HepG2 (cell line): ENCODE measurements around the gene DSN1. TPM values are rescaled to one million over a fixed set of nuclear protein-coding genes. Genes with fewer than 3 reads are reported as not detected.

Experiments used
- ELF4 ChIP-seq: sonication (generic); formaldehyde crosslinking; IDR thresholded peaks from 2 replicates; pipeline ENCODE4 v1.5.0; 2020; ENCODE audit warnings: missing genetic modification reagents, mild to moderate bottlenecking, moderate library complexity, borderline replicate concordance
- IKZF4 ChIP-seq: sonication (generic); formaldehyde crosslinking; IDR thresholded peaks from 2 replicates; pipeline ENCODE4 v1.5.1; 2020; ENCODE audit warnings: borderline replicate concordance, mild to moderate bottlenecking, low read depth, missing genetic modification reagents; ENCODE audit errors: not compliant biosample characterization
- JARID2 ChIP-seq: sonication (generic); formaldehyde crosslinking; IDR thresholded peaks from 2 replicates; pipeline ENCODE4 v1.8.1; 2023; ENCODE audit warnings: missing genetic modification reagents, inconsistent platforms; ENCODE audit not compliant: insufficient replicate concordance
- JDP2 ChIP-seq: sonication (generic); formaldehyde crosslinking; IDR thresholded peaks from 2 replicates; pipeline ENCODE4 v1.8.1; 2022; ENCODE audit warnings: missing genetic modification reagents, borderline replicate concordance
- KAT2B ChIP-seq: fragments of 150-350 bp; IDR thresholded peaks from 2 replicates; pipeline ENCODE4 v1.6.1; 2014; ENCODE audit warnings: low read depth, low read length, borderline replicate concordance
- KMT2A ChIP-seq: sonication (generic); formaldehyde crosslinking; IDR thresholded peaks from 2 replicates; pipeline ENCODE4 v1.4.0; 2020; ENCODE audit warnings: missing genetic modification reagents
- NR3C1 ChIP-seq: sonication (generic); formaldehyde crosslinking; IDR thresholded peaks from 2 replicates; pipeline ENCODE4 v1.4.0; 2020; ENCODE audit warnings: missing genetic modification reagents
- SP1 ChIP-seq, 2 experiments: fragments of 450-650 bp in 1 of 2; sonication (generic) in 1 of 2; formaldehyde crosslinking in 1 of 2; IDR thresholded peaks; 2 replicates each; pipeline versions ENCODE4 v1.4.0 to v1.6.1; 2016 to 2020; ENCODE audit warnings: missing genetic modification reagents in 1 of 2
- SP4 ChIP-seq: sonication (generic); formaldehyde crosslinking; IDR thresholded peaks from 2 replicates; pipeline ENCODE4 v1.8.1; 2023; ENCODE audit warnings: mild to moderate bottlenecking, missing genetic modification reagents
- TBX2 ChIP-seq: sonication (generic); formaldehyde crosslinking; IDR thresholded peaks from 2 replicates; pipeline ENCODE4 v1.5.0; 2020; ENCODE audit warnings: missing genetic modification reagents, mild to moderate bottlenecking, borderline replicate concordance
- ZNF121 ChIP-seq: sonication (generic); formaldehyde crosslinking; IDR thresholded peaks from 2 replicates; pipeline ENCODE4 v1.5.0; 2020; ENCODE audit warnings: mild to moderate bottlenecking, missing genetic modification reagents
- ZNF260 ChIP-seq: sonication (generic); formaldehyde crosslinking; IDR thresholded peaks from 2 replicates; pipeline ENCODE4 v1.4.0; 2020; ENCODE audit warnings: missing genetic modification reagents, low read depth, mild to moderate bottlenecking, borderline replicate concordance
- ZNF3 ChIP-seq: IDR thresholded peaks from 2 replicates; pipeline ENCODE4 v1.7.0; 2017; ENCODE audit warnings: inconsistent platforms
- ZNF335 ChIP-seq: sonication (generic); formaldehyde crosslinking; IDR thresholded peaks from 2 replicates; pipeline ENCODE4 v1.4.0; 2020; ENCODE audit warnings: missing genetic modification reagents
- ZNF33A ChIP-seq: sonication (generic); formaldehyde crosslinking; IDR thresholded peaks from 2 replicates; pipeline ENCODE4 v1.5.1; 2020; ENCODE audit warnings: missing genetic modification reagents, mild to moderate bottlenecking, moderate library complexity, borderline replicate concordance
- ZNF577 ChIP-seq: sonication (generic); formaldehyde crosslinking; IDR thresholded peaks from 2 replicates; pipeline ENCODE4 v1.4.0; 2020; ENCODE audit warnings: mild to moderate bottlenecking, low read depth, missing genetic modification reagents, borderline replicate concordance
- ZNF605 ChIP-seq: sonication (generic); formaldehyde crosslinking; IDR thresholded peaks from 2 replicates; pipeline ENCODE4 v1.8.0; 2022; ENCODE audit warnings: mild to moderate bottlenecking, missing genetic modification reagents
- ZNF619 ChIP-seq: sonication (generic); formaldehyde crosslinking; IDR thresholded peaks from 2 replicates; pipeline ENCODE4 v1.4.0; 2020; ENCODE audit warnings: mild to moderate bottlenecking, missing genetic modification reagents
- ZNF766 ChIP-seq: sonication (generic); formaldehyde crosslinking; IDR thresholded peaks from 2 replicates; pipeline ENCODE4 v1.5.0; 2020; ENCODE audit warnings: missing genetic modification reagents, borderline replicate concordance
- polyA plus RNA-seq, 8 experiments: library from polyadenylated mRNA; depleted of rRNA in 3 of 8; stranded (reverse) in 7 of 8; unstranded in 1 of 8; fragments of >200 nt; fragmentation: Illumina TruSeq in 4 of 8; extraction: Trizol in 4 of 8; gene quantifications; 2 replicates each; pipeline versions ENCODE4 v1.2.1 to v1.2.3, GENCODE V29; 2011 to 2016; ENCODE audit warnings: low read depth in 4 of 8, missing spikeins in 1 of 8, mixed read lengths in 1 of 8; ENCODE audit not compliant: insufficient read depth in 1 of 8
- total RNA-seq, 5 experiments: library from RNA; depleted of rRNA; stranded (reverse); fragments of >200 nt; fragmentation: Illumina TruSeq; extraction: Trizol; gene quantifications; 2 replicates each; pipeline ENCODE4 v1.2.3, GENCODE V29; 2016; ENCODE audit warnings: low read depth in 1 of 5
- TF ChIP-seq, protein P1 (sequence below): sonication (generic); formaldehyde crosslinking; IDR thresholded peaks from 2 replicates; pipeline ENCODE4 v1.5.0; 2020; ENCODE audit warnings: mild to moderate bottlenecking, missing genetic modification reagents, borderline replicate concordance
- TF ChIP-seq, protein P2 (sequence below): sonication (generic); formaldehyde crosslinking; IDR thresholded peaks from 2 replicates; pipeline ENCODE4 v1.5.0; 2020; ENCODE audit warnings: mild to moderate bottlenecking, missing genetic modification reagents

DSN1 gene
- total and polyA plus RNA-seq, 2 of the 13 experiments (the other 11 are each of a cell fraction or from before 2014, with no cell fraction given) = 18.7 to 53.7 TPM

DNA sequence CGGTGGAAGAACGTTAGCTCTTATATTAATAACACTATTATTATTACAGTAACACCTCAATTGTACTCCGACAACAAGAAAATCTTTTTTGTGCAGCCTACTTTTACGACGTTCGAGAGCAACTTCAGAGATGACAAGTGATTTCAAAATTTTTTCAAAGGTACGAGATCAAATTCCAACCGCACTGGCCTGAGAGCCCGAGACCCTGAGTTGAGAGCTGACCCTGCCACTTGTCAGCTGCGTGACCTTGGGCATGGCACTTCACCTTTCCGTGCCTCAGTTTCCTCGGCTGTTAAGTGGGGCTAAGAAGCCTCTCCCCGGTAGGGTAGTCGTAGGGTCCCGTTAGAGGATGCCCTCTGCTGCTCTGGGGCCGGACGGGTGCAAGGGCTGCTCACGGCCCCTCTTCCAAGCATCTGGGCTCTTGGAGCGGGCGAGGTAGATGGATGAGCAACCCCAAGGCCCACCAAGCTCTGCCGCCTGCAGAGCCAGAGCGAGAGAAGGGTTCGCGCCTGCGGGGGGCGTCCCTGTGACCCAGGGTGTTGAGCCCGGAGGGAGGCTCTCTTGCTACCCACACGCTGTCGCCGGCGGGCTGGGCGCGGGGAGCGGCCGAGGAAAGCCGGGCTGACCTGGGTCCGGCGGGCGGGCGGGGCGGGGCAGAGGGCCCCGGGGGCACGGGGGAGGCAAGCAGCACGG is 28.2 kb downstream of the DSN1 start (continued):
- TF ChIP-seq JDP2 (CRISPR knock-in tag) (no peak), SP1 (IDR thresholded peaks at IDR 0.05) (no peak), SP1 (CRISPR knock-in tag; IDR thresholded peaks at IDR 0.05) (no peak), ZNF577 (no peak), NR3C1 (CRISPR knock-in tag) (no peak), ZNF335 (CRISPR knock-in tag) (0 out of 2 replicates have a peak, but pooled peaks have one; percentile 15), ZNF605 (CRISPR knock-in tag) (peak; percentile 49; the same call in 1 of the 2 replicates), SP4 (peak; percentile 44; the same call in 1 of the 2 replicates), ZNF619 (0 out of 2 replicates have a peak, but pooled peaks have one; percentile 0), ZNF3 (CRISPR knock-in tag) (no peak), ZNF121 (no peak), TBX2 (peak; percentile 37; the same call in 1 of the 2 replicates), ELF4 (CRISPR knock-in tag) (no peak), ZNF766 (CRISPR knock-in tag) (no peak), KAT2B (no peak), IKZF4 (no peak), ZNF33A (CRISPR knock-in tag) (no peak), KMT2A (CRISPR knock-in tag) (no peak), JARID2 (CRISPR knock-in tag) (no peak), ZNF260 (CRISPR knock-in tag) (no peak)
- TF ChIP-seq, protein P1, sequence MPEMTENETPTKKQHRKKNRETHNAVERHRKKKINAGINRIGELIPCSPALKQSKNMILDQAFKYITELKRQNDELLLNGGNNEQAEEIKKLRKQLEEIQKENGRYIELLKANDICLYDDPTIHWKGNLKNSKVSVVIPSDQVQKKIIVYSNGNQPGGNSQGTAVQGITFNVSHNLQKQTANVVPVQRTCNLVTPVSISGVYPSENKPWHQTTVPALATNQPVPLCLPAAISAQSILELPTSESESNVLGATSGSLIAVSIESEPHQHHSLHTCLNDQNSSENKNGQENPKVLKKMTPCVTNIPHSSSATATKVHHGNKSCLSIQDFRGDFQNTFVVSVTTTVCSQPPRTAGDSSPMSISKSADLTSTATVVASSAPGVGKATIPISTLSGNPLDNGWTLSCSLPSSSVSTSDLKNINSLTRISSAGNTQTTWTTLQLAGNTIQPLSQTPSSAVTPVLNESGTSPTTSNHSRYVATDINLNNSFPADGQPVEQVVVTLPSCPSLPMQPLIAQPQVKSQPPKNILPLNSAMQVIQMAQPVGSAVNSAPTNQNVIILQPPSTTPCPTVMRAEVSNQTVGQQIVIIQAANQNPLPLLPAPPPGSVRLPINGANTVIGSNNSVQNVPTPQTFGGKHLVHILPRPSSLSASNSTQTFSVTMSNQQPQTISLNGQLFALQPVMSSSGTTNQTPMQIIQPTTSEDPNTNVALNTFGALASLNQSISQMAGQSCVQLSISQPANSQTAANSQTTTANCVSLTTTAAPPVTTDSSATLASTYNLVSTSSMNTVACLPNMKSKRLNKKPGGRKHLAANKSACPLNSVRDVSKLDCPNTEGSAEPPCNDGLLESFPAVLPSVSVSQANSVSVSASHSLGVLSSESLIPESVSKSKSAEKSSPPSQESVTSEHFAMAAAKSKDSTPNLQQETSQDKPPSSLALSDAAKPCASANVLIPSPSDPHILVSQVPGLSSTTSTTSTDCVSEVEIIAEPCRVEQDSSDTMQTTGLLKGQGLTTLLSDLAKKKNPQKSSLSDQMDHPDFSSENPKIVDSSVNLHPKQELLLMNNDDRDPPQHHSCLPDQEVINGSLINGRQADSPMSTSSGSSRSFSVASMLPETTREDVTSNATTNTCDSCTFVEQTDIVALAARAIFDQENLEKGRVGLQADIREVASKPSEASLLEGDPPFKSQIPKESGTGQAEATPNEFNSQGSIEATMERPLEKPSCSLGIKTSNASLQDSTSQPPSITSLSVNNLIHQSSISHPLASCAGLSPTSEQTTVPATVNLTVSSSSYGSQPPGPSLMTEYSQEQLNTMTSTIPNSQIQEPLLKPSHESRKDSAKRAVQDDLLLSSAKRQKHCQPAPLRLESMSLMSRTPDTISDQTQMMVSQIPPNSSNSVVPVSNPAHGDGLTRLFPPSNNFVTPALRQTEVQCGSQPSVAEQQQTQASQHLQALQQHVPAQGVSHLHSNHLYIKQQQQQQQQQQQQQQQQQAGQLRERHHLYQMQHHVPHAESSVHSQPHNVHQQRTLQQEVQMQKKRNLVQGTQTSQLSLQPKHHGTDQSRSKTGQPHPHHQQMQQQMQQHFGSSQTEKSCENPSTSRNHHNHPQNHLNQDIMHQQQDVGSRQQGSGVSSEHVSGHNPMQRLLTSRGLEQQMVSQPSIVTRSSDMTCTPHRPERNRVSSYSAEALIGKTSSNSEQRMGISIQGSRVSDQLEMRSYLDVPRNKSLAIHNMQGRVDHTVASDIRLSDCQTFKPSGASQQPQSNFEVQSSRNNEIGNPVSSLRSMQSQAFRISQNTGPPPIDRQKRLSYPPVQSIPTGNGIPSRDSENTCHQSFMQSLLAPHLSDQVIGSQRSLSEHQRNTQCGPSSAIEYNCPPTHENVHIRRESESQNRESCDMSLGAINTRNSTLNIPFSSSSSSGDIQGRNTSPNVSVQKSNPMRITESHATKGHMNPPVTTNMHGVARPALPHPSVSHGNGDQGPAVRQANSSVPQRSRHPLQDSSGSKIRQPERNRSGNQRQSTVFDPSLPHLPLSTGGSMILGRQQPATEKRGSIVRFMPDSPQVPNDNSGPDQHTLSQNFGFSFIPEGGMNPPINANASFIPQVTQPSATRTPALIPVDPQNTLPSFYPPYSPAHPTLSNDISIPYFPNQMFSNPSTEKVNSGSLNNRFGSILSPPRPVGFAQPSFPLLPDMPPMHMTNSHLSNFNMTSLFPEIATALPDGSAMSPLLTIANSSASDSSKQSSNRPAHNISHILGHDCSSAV (CRISPR knock-in tag) = no peak
- TF ChIP-seq, protein P2, sequence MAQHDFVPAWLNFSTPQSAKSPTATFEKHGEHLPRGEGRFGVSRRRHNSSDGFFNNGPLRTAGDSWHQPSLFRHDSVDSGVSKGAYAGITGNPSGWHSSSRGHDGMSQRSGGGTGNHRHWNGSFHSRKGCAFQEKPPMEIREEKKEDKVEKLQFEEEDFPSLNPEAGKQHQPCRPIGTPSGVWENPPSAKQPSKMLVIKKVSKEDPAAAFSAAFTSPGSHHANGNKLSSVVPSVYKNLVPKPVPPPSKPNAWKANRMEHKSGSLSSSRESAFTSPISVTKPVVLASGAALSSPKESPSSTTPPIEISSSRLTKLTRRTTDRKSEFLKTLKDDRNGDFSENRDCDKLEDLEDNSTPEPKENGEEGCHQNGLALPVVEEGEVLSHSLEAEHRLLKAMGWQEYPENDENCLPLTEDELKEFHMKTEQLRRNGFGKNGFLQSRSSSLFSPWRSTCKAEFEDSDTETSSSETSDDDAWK = no peak
